Measurements from ENCODE around the gene UCP3.

Gene UCP3

GRCh38 chr11:73976451-73977151, 32.3 kb downstream of the UCP3 start:
- FAIRE-seq, result no peak

GRCh38 chr11:73975479-73975757, 33.5 kb downstream of the UCP3 start:
- FAIRE-seq, result no peak

- FAIRE-seq, result no peak
Measured at GRCh38 chr11:73974604-73975478, 34.0 kb downstream of the UCP3 start.

- FAIRE-seq, result no peak
Measured at GRCh38 chr11:73972620-73973449, 36.0 kb downstream of the UCP3 start.

- FAIRE-seq, result no peak
Measured at GRCh38 chr11:73972187-73972586, 36.7 kb downstream of the UCP3 start.

GRCh38 chr11:73971175-73971719, 37.6 kb downstream of the UCP3 start:
- no peak for FAIRE-seq

- no peak for FAIRE-seq
Measured at GRCh38 chr11:73969991-73970800, 38.7 kb downstream of the UCP3 start.

GRCh38 chr11:73969091-73969490, 39.8 kb downstream of the UCP3 start:
- FAIRE-seq, result no peak

GRCh38 chr11:73968356-73968966, 40.4 kb downstream of the UCP3 start:
- FAIRE-seq, result no peak

GRCh38 chr11:73965764-73966121, 43.1 kb downstream of the UCP3 start:
- no peak for FAIRE-seq

GRCh38 chr11:73965076-73965763, 43.7 kb downstream of the UCP3 start:
- FAIRE-seq, result no peak

GRCh38 chr11:73963861-73964260, 45.0 kb downstream of the UCP3 start:
- FAIRE-seq, result no peak

GRCh38 chr11:73962101-73962705, 46.7 kb downstream of the UCP3 start:
- FAIRE-seq, result no peak

- FAIRE-seq, result no peak
Measured at GRCh38 chr11:73961321-73961720, 47.6 kb downstream of the UCP3 start.

- no peak for FAIRE-seq
Measured at GRCh38 chr11:73958521-73959141, 50.3 kb downstream of the UCP3 start.

- no peak for FAIRE-seq
Measured at GRCh38 chr11:73957654-73958361, 51.1 kb downstream of the UCP3 start.

- no peak for FAIRE-seq
Measured at GRCh38 chr11:73956876-73957653, 51.8 kb downstream of the UCP3 start.

- no peak for FAIRE-seq
Measured at GRCh38 chr11:73951797-73952196, 57.1 kb downstream of the UCP3 start.
